HCT116 (cell line): Measurements from ENCODE around the gene TRIM67. TPM values are rescaled to one million over a fixed set of nuclear protein-coding genes. Genes with fewer than 3 reads are reported as not detected.

Source experiments
- ATAC-seq: fragments of 200-7000 bp; cut with Tn5 transposase; 2 replicates; pipeline ENCODE4 v1.9.1; 2020; ENCODE audit warnings: mild to moderate bottlenecking, moderate library complexity
- BruUV-seq: library from RNA; stranded (reverse); fragments of 400-500 nt; replicated peaks from 2 replicates; lab custom pipeline; 2021; lab: Mats Ljungman, UMichigan
- CTCF ChIA-PET: fragments of 300-600 bp; sonication (Branson Sonifier 250); formaldehyde crosslinking; loops from one replicate; lab custom pipeline; 2021; ENCODE audit warnings: antibody characterized with exemption; lab: Charles Lee
- POLR2A ChIA-PET: fragments of 300-600, 350-600 bp; sonication (Branson Sonifier 250); formaldehyde crosslinking; loops from one replicate; lab custom pipeline; 2021; ENCODE audit warnings: antibody characterized with exemption; lab: Charles Lee
- RAD21 ChIA-PET, 2 experiments: fragments of 300-600 bp; sonication (Branson Sonifier 250); formaldehyde crosslinking; loops; one replicate each; lab custom pipeline; 2023; ENCODE audit warnings: low total read pairs in 2 of 2; ENCODE audit not compliant: uncharacterized antibody in 2 of 2, unreplicated experiment in 2 of 2, low non-redundant PET in 1 of 2; lab: Charles Lee
- DNase-seq: peaks from one replicate; pipeline ENCODE4 v3.0.0-alpha.2; 2010; ENCODE audit warnings: low read depth, low spot score
- H2AFZ ChIP-seq: fragments of 200-600 bp; shearing (Covaris generic), sonication (generic); 2 replicates; pipeline ENCODE4 v1.6.1; 2017; ENCODE audit warnings: low read depth, mixed run types, mixed read lengths, antibody characterized with exemption, low read length; ENCODE audit not compliant: poor library complexity, severe bottlenecking
- H3K27ac ChIP-seq: 2 replicates; pipeline ENCODE4 v1.5.1; 2012; ENCODE audit warnings: low read depth, low read length
- H3K27me3 ChIP-seq: fragments of 200-600 bp; sonication (generic); 2 replicates; pipeline ENCODE4 v1.6.1; 2016; ENCODE audit warnings: mixed run types, low read length, mixed read lengths; ENCODE audit not compliant: insufficient read depth
- H3K36me3 ChIP-seq, 2 experiments: fragments of 200-500 bp in 1 of 2; fragments of 200-600 bp in 1 of 2; sonication (Bioruptor generic) in 1 of 2; sonication (generic) in 1 of 2; 2 replicates each; pipeline versions ENCODE4 v1.5.1 to v1.6.1; 2014 to 2016; ENCODE audit warnings: low read length in 2 of 2, inconsistent platforms in 1 of 2, mixed read lengths in 1 of 2, mixed run types in 1 of 2; ENCODE audit not compliant: insufficient read depth in 2 of 2, control insufficient read depth in 1 of 2
- H3K4me1 ChIP-seq, 2 experiments: fragments of 200-600 bp in 1 of 2; sonication (generic) in 1 of 2; 2 replicates each; pipeline versions ENCODE4 v1.5.1 to v1.6.1; 2012 to 2017; ENCODE audit warnings: low read length in 2 of 2, inconsistent platforms in 1 of 2, mild to moderate bottlenecking in 1 of 2, mixed read lengths in 1 of 2, mixed run types in 1 of 2, moderate library complexity in 1 of 2; ENCODE audit not compliant: insufficient read depth in 2 of 2, control insufficient read depth in 1 of 2
- H3K4me2 ChIP-seq: fragments of 200-600 bp; sonication (generic); 2 replicates; pipeline ENCODE4 v1.6.1; 2017; ENCODE audit warnings: mixed run types, low read length, mixed read lengths
- H3K4me3 ChIP-seq, 2 experiments: fragments of 200-600 bp in 1 of 2; sonication (generic) in 1 of 2; replicated peaks in 1 of 2; 2 replicates each; pipeline ENCODE4 v1.5.1; 2011 to 2016; ENCODE audit warnings: low read length in 2 of 2, control low read depth in 1 of 2, low read depth in 1 of 2, mild to moderate bottlenecking in 1 of 2, mixed read lengths in 1 of 2, mixed run types in 1 of 2
- H3K79me2 ChIP-seq: fragments of 200-600 bp; sonication (generic); 2 replicates; pipeline ENCODE4 v1.6.1; 2017; ENCODE audit warnings: mild to moderate bottlenecking, mixed run types, low read length, moderate library complexity, mixed read lengths; ENCODE audit not compliant: insufficient read depth
- H3K9ac ChIP-seq: fragments of 200-600 bp; sonication (generic); 2 replicates; pipeline ENCODE4 v1.6.1; 2016; ENCODE audit warnings: low read length, mixed read lengths
- H3K9me2 ChIP-seq: fragments of 200-600 bp; sonication (generic), shearing (Covaris generic); 2 replicates; pipeline ENCODE4 v1.6.1; 2017; ENCODE audit warnings: mixed run types, mild to moderate bottlenecking, moderate library complexity; ENCODE audit not compliant: insufficient read depth
- H3K9me3 ChIP-seq, 2 experiments: fragments of 200-500 bp in 1 of 2; fragments of 200-600 bp in 1 of 2; sonication (Bioruptor generic) in 1 of 2; sonication (generic) in 1 of 2; 2 replicates each; pipeline ENCODE4 v1.6.1; 2014 to 2017; ENCODE audit warnings: low read length in 2 of 2, mixed read lengths in 2 of 2, inconsistent platforms in 1 of 2, low read depth in 1 of 2, mild to moderate bottlenecking in 1 of 2, mixed run types in 1 of 2, moderate library complexity in 1 of 2; ENCODE audit not compliant: control insufficient read depth in 1 of 2, insufficient read depth in 1 of 2
- H4K20me1 ChIP-seq: fragments of 200-600 bp; sonication (generic), shearing (Covaris generic); 2 replicates; pipeline ENCODE4 v1.6.1; 2017; ENCODE audit warnings: mixed run types, mild to moderate bottlenecking, moderate library complexity; ENCODE audit not compliant: insufficient read depth
- CEBPB ChIP-seq: IDR thresholded peaks from 2 replicates; pipeline ENCODE4 v1.6.1; 2012; ENCODE audit warnings: low read depth
- ELF1 ChIP-seq: IDR thresholded peaks from 2 replicates; pipeline ENCODE4 v1.6.1; 2012; ENCODE audit warnings: low read depth, borderline replicate concordance
- POLR2A ChIP-seq: IDR thresholded peaks from 2 replicates; pipeline ENCODE4 v1.7.0; 2011; ENCODE audit warnings: borderline replicate concordance; ENCODE audit not compliant: insufficient read depth, insufficient read length; ENCODE audit errors: extremely low read depth
- RAD21 ChIP-seq: IDR thresholded peaks from 2 replicates; pipeline ENCODE4 v1.6.1; 2012; ENCODE audit warnings: low read depth, mild to moderate bottlenecking
- SIN3A ChIP-seq: IDR thresholded peaks from 2 replicates; pipeline ENCODE4 v1.6.1; 2012; ENCODE audit warnings: low read depth
- SRF ChIP-seq: IDR thresholded peaks from 2 replicates; pipeline ENCODE4 v1.6.1; 2012; ENCODE audit warnings: low read depth
- YY1 ChIP-seq: IDR thresholded peaks from 2 replicates; pipeline ENCODE4 v1.6.1; 2011; ENCODE audit warnings: low read length, low read depth, moderate library complexity, mild to moderate bottlenecking; ENCODE audit not compliant: insufficient replicate concordance; ENCODE audit errors: extremely low read depth
- intact Hi-C: fragments of 100-400 bp; cut with micrococcal nuclease; formaldehyde crosslinking; loops from 2 replicates; pipeline ENCODE4 v1.10.0; 2022
- total RNA-seq: library from RNA; stranded (reverse); gene quantifications from one replicate; pipeline ENCODE4 v1.2.1, GENCODE V29; 2021; ENCODE audit not compliant: unreplicated experiment
- TF ChIP-seq, protein P1 (sequence below): IDR thresholded peaks from 2 replicates; pipeline ENCODE4 v1.6.1; 2012
- TF ChIP-seq, protein P2 (sequence below): IDR thresholded peaks from 2 replicates; pipeline ENCODE4 v1.6.1; 2011; ENCODE audit warnings: mild to moderate bottlenecking, low read length, moderate library complexity; ENCODE audit not compliant: insufficient replicate concordance; ENCODE audit errors: extremely low read depth

TRIM67 gene
- total RNA-seq, 1 experiment from 2014 or later: 0.02 TPM

DNA sequence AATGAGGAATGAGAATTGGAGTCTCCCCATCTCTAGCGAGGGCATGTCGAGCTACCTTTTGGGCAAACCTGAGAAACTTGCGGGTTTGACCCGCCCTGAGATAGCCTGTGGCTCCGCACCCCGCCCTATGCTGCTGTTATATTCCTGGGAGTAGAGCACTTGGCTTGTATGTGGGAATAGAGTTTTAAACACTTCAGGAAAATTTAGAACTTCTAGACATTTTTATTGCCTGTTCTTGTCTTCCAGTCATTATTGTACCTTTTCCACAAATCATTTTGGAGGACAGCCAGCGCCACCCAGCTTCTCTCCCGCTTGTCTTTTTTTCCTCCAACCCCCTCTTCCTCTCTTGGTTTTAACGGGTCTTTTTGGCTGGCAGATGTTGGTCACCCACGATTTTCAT lies 79.9 kb downstream of the TRIM67 start:
- RAD21 ChIA-PET: no interaction called here
- peak; percentile 53 for ATAC-seq
- H3K4me2 ChIP-seq: peak overlapping the region; percentile 72
- no TSS peak for BruUV-seq
- TF ChIP-seq, protein P1, sequence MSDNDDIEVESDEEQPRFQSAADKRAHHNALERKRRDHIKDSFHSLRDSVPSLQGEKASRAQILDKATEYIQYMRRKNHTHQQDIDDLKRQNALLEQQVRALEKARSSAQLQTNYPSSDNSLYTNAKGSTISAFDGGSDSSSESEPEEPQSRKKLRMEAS: no peak
- no peak for TF ChIP-seq ELF1
- TF ChIP-seq YY1: no peak
- TF ChIP-seq RAD21: no peak
- no peak for TF ChIP-seq CEBPB
- no peak for TF ChIP-seq SIN3A
- TF ChIP-seq SRF: no peak
- TF ChIP-seq, protein P2, sequence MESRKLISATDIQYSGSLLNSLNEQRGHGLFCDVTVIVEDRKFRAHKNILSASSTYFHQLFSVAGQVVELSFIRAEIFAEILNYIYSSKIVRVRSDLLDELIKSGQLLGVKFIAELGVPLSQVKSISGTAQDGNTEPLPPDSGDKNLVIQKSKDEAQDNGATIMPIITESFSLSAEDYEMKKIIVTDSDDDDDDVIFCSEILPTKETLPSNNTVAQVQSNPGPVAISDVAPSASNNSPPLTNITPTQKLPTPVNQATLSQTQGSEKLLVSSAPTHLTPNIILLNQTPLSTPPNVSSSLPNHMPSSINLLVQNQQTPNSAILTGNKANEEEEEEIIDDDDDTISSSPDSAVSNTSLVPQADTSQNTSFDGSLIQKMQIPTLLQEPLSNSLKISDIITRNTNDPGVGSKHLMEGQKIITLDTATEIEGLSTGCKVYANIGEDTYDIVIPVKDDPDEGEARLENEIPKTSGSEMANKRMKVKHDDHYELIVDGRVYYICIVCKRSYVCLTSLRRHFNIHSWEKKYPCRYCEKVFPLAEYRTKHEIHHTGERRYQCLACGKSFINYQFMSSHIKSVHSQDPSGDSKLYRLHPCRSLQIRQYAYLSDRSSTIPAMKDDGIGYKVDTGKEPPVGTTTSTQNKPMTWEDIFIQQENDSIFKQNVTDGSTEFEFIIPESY: no peak
- no peak for TF ChIP-seq POLR2A
- TF ChIP-seq, all 23 proteins: peak for 0
- ChIA-PET POLR2A (no interaction called here), CTCF (no interaction called here)
- Histone ChIP-seq H3K9ac (peak overlapping the region; percentile 95), H2AFZ (peak overlapping the region; percentile 67), H3K9me2 (no peaks in the 10 kb centered on the region), H3K79me2 (peaks cover 68% of the 10 kb centered on the region), H4K20me1 (no peaks in the 10 kb centered on the region), H3K27me3 (no peaks in the 10 kb centered on the region), H3K27ac (peak overlapping the region; percentile 77), H3K4me3 (peak overlapping the region; percentile 97), H3K36me3 (peaks cover 11 to 13% of the 10 kb centered on the region in 2 experiments), H3K9me3 (no peaks in the 10 kb centered on the region), H3K4me1 (peaks cover 13 to 24% of the 10 kb centered on the region in 2 experiments)
- no peak for DNase-seq
- intact Hi-C loops: loop anchor here (10.0 kb wide), 1 partner anchor 363 kb away; no protein-coding TSS in a partner anchor
